ENCODE data around the gene TMEM59.

- no peak for TF ChIP-seq CTCF (optimal IDR thresholded peaks at IDR 0.05 in 1 of 3, IDR thresholded peaks at IDR 0.05 in 1 of 3, conservative IDR thresholded peaks at IDR 0.05 in 1 of 3; ENCODE audit: extremely low read depth in 1 of 3, insufficient read depth in 2 of 3, low read length in 3 of 3)
- TF ChIP-seq EZH2 (IDR thresholded peaks at IDR 0.05; ENCODE audit: low read length): no peak
These were observed 51.4 kb downstream of the TMEM59 start for GRCh38 chr1:54001591-54001990.

Measured in keratinocyte (primary cell).